GM19328 (cell line): ENCODE data around the gene ARHGEF35.
A peak's percentile ranks its signal among the peaks of the same experiment; 100 is the strongest.
"Not testable (repeated sequence)": the region's sequence is repeated elsewhere in the genome, so short reads cannot be mapped to it uniquely, and the experiment has no call there.

Experiments used
- ATAC-seq: cut with Tn5 transposase; IDR thresholded peaks from one replicate; pipeline ENCODE4 v1.9.1; 2021; ENCODE audit warnings: mild to moderate bottlenecking, moderate library complexity; ENCODE audit not compliant: unreplicated experiment

ARHGEF35 gene

DNA sequence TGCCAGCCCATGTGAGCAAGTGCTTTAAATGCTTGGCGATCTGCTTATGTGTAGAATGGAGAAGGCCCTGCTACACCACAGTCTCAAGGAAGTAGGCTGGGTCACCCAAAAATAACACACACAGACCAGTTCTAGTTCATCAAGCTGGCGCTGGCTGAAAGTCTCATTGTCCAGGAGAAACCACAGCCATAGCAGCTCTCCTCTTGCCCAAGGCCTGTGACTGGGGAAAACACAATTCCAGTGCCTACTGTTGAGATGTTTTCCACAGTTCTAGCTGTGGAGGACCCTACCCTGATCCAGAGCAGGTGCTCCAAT is 16.5 kb downstream of the ARHGEF35 start:
- ATAC-seq, result not testable (repeated sequence)

DNA sequence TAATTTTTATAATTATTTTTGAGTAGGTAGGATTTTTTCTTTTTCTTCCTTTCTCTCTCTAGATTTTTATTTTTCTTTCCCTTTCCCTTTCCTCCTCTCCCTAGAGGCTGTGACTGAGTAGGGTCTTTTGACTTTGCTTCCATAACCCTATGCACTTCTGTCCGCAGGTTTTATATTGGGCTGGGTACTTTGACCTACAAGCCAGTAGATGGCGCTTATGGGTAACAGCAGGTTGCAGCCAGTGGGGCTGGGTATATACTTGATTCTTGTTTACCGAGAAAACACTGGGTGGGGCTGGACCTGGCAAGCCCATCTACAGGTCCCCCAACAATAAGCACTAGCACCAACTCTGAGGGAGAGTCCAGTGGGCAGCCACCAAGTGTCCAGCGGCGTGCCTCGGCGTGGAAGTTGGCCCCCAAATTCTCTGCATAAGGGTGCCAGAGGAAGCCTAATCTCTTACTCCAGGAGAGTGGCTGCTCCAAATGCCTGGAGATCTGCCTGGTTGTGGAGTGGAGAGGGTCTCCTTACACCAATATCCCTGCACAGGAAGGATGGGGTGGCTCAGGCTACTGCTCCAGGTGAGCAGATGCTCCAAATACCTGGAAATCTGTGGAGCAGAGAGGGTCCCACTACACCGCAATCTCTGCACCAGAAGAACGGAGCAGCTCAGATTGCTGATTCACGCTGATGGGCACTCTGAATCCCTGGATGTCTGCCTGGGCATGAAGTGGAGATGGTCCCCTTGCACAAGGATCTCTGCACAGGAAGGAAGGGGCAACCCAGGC is 17.1 kb downstream of the ARHGEF35 start:
- peak; percentile 95 for ATAC-seq

GRCh38 chr7:144174613-144175012 is 21.0 kb downstream of the ARHGEF35 start:
- no peak for ATAC-seq

- not testable (repeated sequence) for ATAC-seq
These were observed 23.9 kb downstream of the ARHGEF35 start for GRCh38 chr7:144171594-144172350.

- no peak for ATAC-seq
These were observed 30.8 kb downstream of the ARHGEF35 start for GRCh38 chr7:144164784-144165183.

GRCh38 chr7:144158861-144159260 is 36.8 kb downstream of the ARHGEF35 start:
- no peak for ATAC-seq

DNA sequence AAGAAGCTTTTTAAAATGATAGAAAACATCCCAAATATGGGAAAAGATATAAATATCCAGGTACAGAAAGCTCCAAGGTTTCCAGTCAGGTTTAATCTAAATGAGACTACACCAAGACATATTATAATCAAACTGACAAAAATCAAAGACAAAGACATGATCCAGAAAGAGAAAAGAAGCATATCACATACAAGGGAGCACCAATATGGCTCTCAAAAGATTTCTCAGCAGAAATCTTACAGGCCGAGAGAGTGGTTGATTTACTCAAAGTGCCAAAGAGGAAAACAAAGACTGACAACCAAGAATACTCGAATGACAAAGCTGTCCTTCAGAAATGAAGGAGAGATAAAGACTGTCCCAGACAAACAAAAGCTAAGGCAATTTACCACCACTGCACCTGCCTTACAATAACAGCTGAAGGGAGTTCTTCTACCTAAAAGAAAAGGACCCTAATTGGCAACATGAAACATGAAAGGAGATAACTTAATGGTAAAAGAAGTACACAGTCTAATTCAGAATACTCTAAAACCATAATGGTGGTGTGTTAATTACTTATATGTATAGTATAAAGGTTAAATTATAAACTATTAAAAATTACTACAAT is 47.3 kb downstream of the ARHGEF35 start:
- no peak for ATAC-seq

DNA sequence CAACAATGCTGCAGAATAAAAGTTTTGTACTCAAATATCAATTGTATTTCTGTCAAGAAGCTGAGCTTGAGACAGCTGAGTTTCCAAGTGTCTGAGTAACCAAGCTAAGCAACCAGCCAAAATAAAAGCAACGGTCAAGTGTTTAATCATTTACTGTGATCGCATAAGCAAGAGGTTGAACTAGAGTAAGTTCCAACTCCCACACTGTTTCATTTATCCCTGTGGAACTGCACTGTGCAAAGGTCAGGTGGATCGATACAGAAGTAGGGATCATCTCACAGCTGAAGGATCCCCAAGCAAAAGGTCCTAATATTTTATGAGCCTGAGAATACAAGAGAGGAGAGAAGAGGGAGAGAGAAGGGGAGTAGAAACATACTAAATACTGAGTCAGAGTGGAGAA is 51.2 kb downstream of the ARHGEF35 start:
- no peak for ATAC-seq

DNA sequence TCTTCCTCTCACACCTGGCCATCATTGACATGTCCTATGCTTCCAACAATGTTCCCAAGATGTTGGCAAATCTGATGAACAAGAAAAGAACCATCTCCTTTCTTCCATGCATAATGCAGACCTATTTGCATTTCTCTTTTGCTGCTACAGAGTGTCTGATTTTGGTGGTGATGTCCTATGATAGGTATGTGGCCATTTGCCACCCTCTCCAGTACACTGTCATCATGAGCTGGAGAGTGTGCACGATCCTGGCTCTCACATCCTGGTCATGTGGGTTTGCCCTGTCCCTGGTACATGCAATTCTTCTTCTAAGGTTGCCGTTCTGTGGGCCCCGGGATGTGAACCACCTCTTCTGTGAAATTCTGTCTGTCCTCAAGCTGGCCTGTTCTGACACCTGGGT is 53.4 kb downstream of the ARHGEF35 start:
- no peak for ATAC-seq

DNA sequence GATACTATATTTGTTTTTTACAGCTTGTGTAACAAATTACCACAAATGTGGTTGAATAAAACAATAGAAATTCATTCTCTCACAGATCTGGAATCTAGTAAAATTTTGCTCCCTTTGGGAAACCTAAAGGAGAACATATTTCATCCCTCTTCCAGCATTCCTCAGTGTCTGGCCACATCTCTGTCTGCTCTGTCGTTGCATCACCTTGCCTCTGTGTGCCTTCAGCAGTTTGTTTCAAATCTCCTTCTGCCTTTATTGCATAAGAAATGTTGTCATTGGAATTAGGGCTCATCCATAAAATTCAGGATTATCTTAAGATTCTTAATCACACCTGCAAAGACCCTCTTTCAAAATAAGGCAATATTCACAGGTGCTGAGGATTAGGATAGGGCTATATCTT is 58.1 kb downstream of the ARHGEF35 start:
- no peak for ATAC-seq
